IMR-90 (cell line): ENCODE results near the gene ILRUN.

ENCODE experiments used
- CEBPB ChIP-seq: IDR thresholded peaks from 2 replicates; pipeline ENCODE4 v1.6.1; 2012; ENCODE audit warnings: low read depth, low read length, improper control_type of control experiment
- CTCF ChIP-seq: conservative IDR thresholded peaks from 2 replicates; pipeline ENCODE4 v1.5.1; 2012; ENCODE audit warnings: mild to moderate bottlenecking, low read depth, low read length, improper control_type of control experiment
- MAFK ChIP-seq: IDR thresholded peaks from 2 replicates; pipeline ENCODE4 v1.6.1; 2012; ENCODE audit warnings: low read depth, low read length, improper control_type of control experiment
- POLR2A ChIP-seq: IDR thresholded peaks from 2 replicates; pipeline ENCODE4 v1.6.1; 2012; ENCODE audit warnings: mild to moderate bottlenecking, low read depth, low read length

- no peak for TF ChIP-seq CTCF
- no peak for TF ChIP-seq POLR2A
- no peak for TF ChIP-seq CEBPB
- TF ChIP-seq MAFK, result no peak
These were observed 4.6 kb upstream of the ILRUN start for GRCh38 chr6:34701199-34701598.
